Right lobe of liver (tissue), 4 donors: ENCODE data around the gene ITM2A.

ENCODE experiments used
- CTCF ChIP-seq, 4 donors: fragments of 200-600 bp in 3 of 4; fragments of 450-650 bp in 1 of 4; IDR thresholded peaks; one replicate each; pipeline versions ENCODE4 v1.5.1 to v1.8.0; 2016 to 2022; ENCODE audit warnings: antibody characterized with exemption in 4 of 4, mild to moderate bottlenecking in 2 of 4
- POLR2A ChIP-seq: fragments of 450-650 bp; IDR thresholded peaks from one replicate; pipeline ENCODE4 v1.6.1; 2017; ENCODE audit warnings: antibody characterized with exemption, mild to moderate bottlenecking
- donor health status: DM: no; HTN: no; CAD: no.
- donor health status: DM: no; HTN: no; CAD: no.
- donor health status: DM: no; HTN: yes; CAD: no.

DNA sequence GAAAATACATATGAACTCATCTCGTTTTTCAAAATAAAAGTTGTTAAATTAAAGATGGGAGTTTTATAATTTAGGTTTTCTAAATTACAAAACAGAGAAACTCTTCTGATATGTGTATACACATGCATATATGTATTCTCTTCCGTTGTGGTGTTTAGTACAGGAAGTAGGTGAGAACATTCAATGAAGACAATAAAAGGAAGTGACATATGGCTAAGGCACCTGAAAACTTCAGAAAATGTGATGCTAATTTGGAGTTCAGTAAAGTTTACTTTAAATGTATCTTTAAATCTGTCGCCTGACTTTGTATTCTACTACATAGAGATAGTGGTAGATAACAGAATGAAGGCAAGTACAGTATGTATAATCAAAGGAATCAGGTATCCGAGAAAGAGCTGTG is 33.5 kb upstream of the ITM2A start:
- TF ChIP-seq CTCF (IDR thresholded peaks at IDR 0.05) (no peak), POLR2A (no peak)
